HepG2 (cell line): ENCODE measurements around the gene ZNF771. TPM values are rescaled to one million over a fixed set of nuclear protein-coding genes. Genes with fewer than 3 reads are reported as not detected.

Experiments used
- ATAC-seq: fragments of 200-7000 bp; cut with Tn5 transposase; 3 replicates; pipeline ENCODE4 v1.9.1; 2020; ENCODE audit warnings: mild to moderate bottlenecking, moderate library complexity
- BruUV-seq: library from RNA; stranded (reverse); fragments of 400-500 nt; replicated peaks from 2 replicates; lab custom pipeline; 2021; lab: Mats Ljungman, UMichigan
- CTCF ChIA-PET: fragments of 300-600 bp; formaldehyde crosslinking; extraction: SDS; loops from one replicate; lab custom pipeline; 2021; ENCODE audit warnings: low total read pairs, inconsistent platforms, low intra/inter-chr PET ratio; lab: Yijun Ruan, JAX
- POLR2A ChIA-PET: fragments of 350-600 bp; sonication (Branson Sonifier 250); formaldehyde crosslinking; loops from one replicate; lab custom pipeline; 2020; ENCODE audit warnings: antibody characterized with exemption, inconsistent platforms; lab: Yijun Ruan, JAX
- DNase-seq: peaks from one replicate; pipeline ENCODE4 v3.0.0-alpha.2; 2015; ENCODE audit warnings: low spot score
- FAIRE-seq: peaks from 3 replicates; lab custom pipeline; 2011; peaks lifted over from hg19 to GRCh38; lab: Jason Lieb, UNC
- H2AFZ ChIP-seq: one replicate; pipeline ENCODE4 v1.6.1; 2011; ENCODE audit warnings: low read length, inconsistent platforms
- H3K27ac ChIP-seq: fragments of 300-600 bp; 3 replicates; pipeline ENCODE4 v1.8.0; 2011; ENCODE audit warnings: mixed run types, mild to moderate bottlenecking, mixed read lengths, low read length, inconsistent platforms; ENCODE audit not compliant: insufficient read depth; ENCODE audit errors: extremely low read length
- H3K27me3 ChIP-seq, 2 experiments: fragments of 200-600 bp in 1 of 2; 2 replicates in 1 of 2; 3 replicates in 1 of 2; pipeline versions ENCODE4 v1.6.0 to v1.8.0; 2011; ENCODE audit warnings: low read length in 2 of 2, mild to moderate bottlenecking in 2 of 2, moderate library complexity in 2 of 2, inconsistent platforms in 1 of 2; ENCODE audit not compliant: insufficient read depth in 2 of 2, control insufficient read depth in 1 of 2
- H3K36me3 ChIP-seq, 2 experiments: fragments of 200-600 bp in 1 of 2; replicated peaks in 1 of 2; 2 replicates in 1 of 2; 3 replicates in 1 of 2; pipeline versions ENCODE4 v1.5.1 to v1.8.0; 2011; ENCODE audit warnings: low read length in 2 of 2, inconsistent platforms in 1 of 2; ENCODE audit not compliant: insufficient read depth in 2 of 2, control insufficient read depth in 1 of 2
- H3K4me1 ChIP-seq: 2 replicates; pipeline ENCODE4 v1.5.1; 2012; ENCODE audit warnings: low read length, inconsistent platforms; ENCODE audit not compliant: insufficient read depth
- H3K4me2 ChIP-seq: 2 replicates; pipeline ENCODE4 v1.6.0; 2011; ENCODE audit warnings: low read depth, low read length, inconsistent platforms
- H3K4me3 ChIP-seq, 3 experiments: fragments of 200-600 bp in 1 of 3; sonication (generic), shearing (Covaris generic) in 1 of 3; replicated peaks in 1 of 3; 2 replicates each; pipeline ENCODE4 v1.5.1; 2011 to 2016; ENCODE audit warnings: low read length in 3 of 3, inconsistent platforms in 2 of 3, low read depth in 2 of 3, mild to moderate bottlenecking in 2 of 3, control low read depth in 1 of 3, mixed read lengths in 1 of 3; ENCODE audit not compliant: insufficient read depth in 1 of 3
- H3K79me2 ChIP-seq: one replicate; pipeline ENCODE4 v1.6.1; 2011; ENCODE audit warnings: low read length, inconsistent platforms; ENCODE audit not compliant: insufficient read depth
- H3K9ac ChIP-seq: 2 replicates; pipeline ENCODE4 v1.6.0; 2011; ENCODE audit warnings: mild to moderate bottlenecking, low read depth, low read length, inconsistent platforms; ENCODE audit not compliant: insufficient read depth
- H3K9me3 ChIP-seq: 2 replicates; pipeline ENCODE4 v1.5.1; 2012; ENCODE audit warnings: mild to moderate bottlenecking, low read length
- H4K20me1 ChIP-seq: 2 replicates; pipeline ENCODE4 v1.6.0; 2011; ENCODE audit warnings: inconsistent platforms, mild to moderate bottlenecking, low read length, moderate library complexity; ENCODE audit not compliant: insufficient read depth
- CEBPB ChIP-seq: IDR thresholded peaks from 2 replicates; pipeline ENCODE4 v1.6.1; 2011; ENCODE audit warnings: low read depth, low read length, improper control_type of control experiment, borderline replicate concordance
- ELF4 ChIP-seq: sonication (generic); formaldehyde crosslinking; IDR thresholded peaks from 2 replicates; pipeline ENCODE4 v1.5.0; 2020; ENCODE audit warnings: missing genetic modification reagents, mild to moderate bottlenecking, moderate library complexity, borderline replicate concordance
- FIP1L1 ChIP-seq: fragments of 200-400 bp; formaldehyde crosslinking; IDR thresholded peaks from 2 replicates; pipeline ENCODE4 v1.6.1; 2018; ENCODE audit warnings: low read depth, mild to moderate bottlenecking, low read length, moderate library complexity, borderline replicate concordance; ENCODE audit not compliant: insufficient read depth
- FOSL1 ChIP-seq: sonication (generic); formaldehyde crosslinking; IDR thresholded peaks from 2 replicates; pipeline ENCODE4 v1.9.0; 2021; ENCODE audit warnings: missing genetic modification reagents, borderline replicate concordance
- KIAA2018 ChIP-seq: sonication (generic); formaldehyde crosslinking; IDR thresholded peaks from 2 replicates; pipeline ENCODE4 v1.5.0; 2020; ENCODE audit warnings: mild to moderate bottlenecking, missing genetic modification reagents, borderline replicate concordance
- KMT2B ChIP-seq: IDR thresholded peaks from 2 replicates; pipeline ENCODE4 v1.6.1; 2016; ENCODE audit warnings: missing genetic modification reagents, missing compliant biosample characterization
- NFE2L1 ChIP-seq: sonication (generic); formaldehyde crosslinking; IDR thresholded peaks from 2 replicates; pipeline ENCODE4 v1.4.0; 2020; ENCODE audit warnings: missing genetic modification reagents, mild to moderate bottlenecking, borderline replicate concordance
- NR2F6 ChIP-seq, 2 experiments: IDR thresholded peaks; 2 replicates each; pipeline ENCODE4 v1.6.1; 2016; ENCODE audit warnings: antibody characterized with exemption in 1 of 2, mild to moderate bottlenecking in 1 of 2
- SMARCC2 ChIP-seq: fragments of 450-650 bp; IDR thresholded peaks from 2 replicates; pipeline ENCODE4 v1.6.1; 2017; ENCODE audit warnings: antibody characterized with exemption, mild to moderate bottlenecking
- STAG1 ChIP-seq: sonication (generic); formaldehyde crosslinking; IDR thresholded peaks from 2 replicates; pipeline ENCODE4 v1.4.0; 2020; ENCODE audit warnings: missing genetic modification reagents
- STAT6 ChIP-seq: sonication (generic); formaldehyde crosslinking; IDR thresholded peaks from 2 replicates; pipeline ENCODE4 v1.4.0; 2020; ENCODE audit warnings: missing genetic modification reagents, mild to moderate bottlenecking, borderline replicate concordance
- ZBTB42 ChIP-seq: sonication (generic); formaldehyde crosslinking; IDR thresholded peaks from 2 replicates; pipeline ENCODE4 v1.5.0; 2020; ENCODE audit warnings: mild to moderate bottlenecking, missing genetic modification reagents
- WGBS: methylation state at CpG from one replicate; pipeline ENCODE4 v1.1.6; 2017; ENCODE audit warnings: low lambda C conversion rate; 5-methylcytosine and 5-hydroxymethylcytosine counted together
- in situ Hi-C: cut with HindIII; loops from 2 replicates; pipeline ENCODE4 v1.10.0; 2017; ENCODE audit warnings: low pct_unique_long_range_greater_than_20kb; ENCODE audit not compliant: extremely low pct_ligation_motif_present
- intact Hi-C: fragments of 100-400 bp; cut with micrococcal nuclease; formaldehyde crosslinking; loops from one replicate; pipeline ENCODE4 v1.10.0; 2022; ENCODE audit not compliant: unreplicated experiment
- polyA plus RNA-seq, 8 experiments: library from polyadenylated mRNA; depleted of rRNA in 3 of 8; stranded (reverse) in 7 of 8; unstranded in 1 of 8; fragments of >200 nt; fragmentation: Illumina TruSeq in 4 of 8; extraction: Trizol in 4 of 8; gene quantifications; 2 replicates each; pipeline versions ENCODE4 v1.2.1 to v1.2.3, GENCODE V29; 2011 to 2016; ENCODE audit warnings: low read depth in 4 of 8, missing spikeins in 1 of 8, mixed read lengths in 1 of 8; ENCODE audit not compliant: insufficient read depth in 1 of 8
- total RNA-seq, 5 experiments: library from RNA; depleted of rRNA; stranded (reverse); fragments of >200 nt; fragmentation: Illumina TruSeq; extraction: Trizol; gene quantifications; 2 replicates each; pipeline ENCODE4 v1.2.3, GENCODE V29; 2016; ENCODE audit warnings: low read depth in 1 of 5

The ZNF771 gene
- total and polyA plus RNA-seq, 2 of the 13 experiments (the other 11 are each of a cell fraction or from before 2014, with no cell fraction given): 5.0 to 11.8 TPM

- TF ChIP-seq STAG1 (CRISPR knock-in tag) (peak; percentile 73), STAT6 (no peak; the same call in 1 of the 2 replicates), SMARCC2 (no peak), NFE2L1 (CRISPR knock-in tag) (0 out of 2 replicates have a peak, but pooled peaks have one; percentile 32), FOSL1 (CRISPR knock-in tag) (no peak), ELF4 (CRISPR knock-in tag) (0 out of 2 replicates have a peak, but pooled peaks have one; percentile 57), FIP1L1 (no peak), NR2F6 (IDR thresholded peaks at IDR 0.05) (no peak), NR2F6 (CRISPR knock-in tag; IDR thresholded peaks at IDR 0.05) (no peak)
- TF ChIP-seq, all 625 proteins: peak for 260
These were observed 23.1 kb downstream of the ZNF771 start (continued) for GRCh38 chr16:30430428-30430970.

- H3K79me2 ChIP-seq: peaks cover under 1% of the 10 kb centered on the region
- peaks cover 54% of the 10 kb centered on the region for H3K4me1 ChIP-seq
- intact Hi-C loops (loop anchor here (2.0 kb wide), 1 partner anchor 56 kb away; no protein-coding TSS in a partner anchor), in situ Hi-C loops (loop anchor here (10.0 kb wide), 1 partner anchor 170 kb away; no protein-coding TSS in a partner anchor)
- WGBS: 61% methylated on average over 4 of the region's 4 CpGs
- no peaks in the 10 kb centered on the region for H3K36me3 ChIP-seq
- POLR2A ChIA-PET: interaction anchor here (0.6 to 0.7 kb wide), 2 partner anchors 12 to 66 kb away, joined by 3 read pairs; no protein-coding TSS in a partner anchor
- no peaks in the 10 kb centered on the region for H4K20me1 ChIP-seq
- no peak overlapping the region for H2AFZ ChIP-seq
- no peaks in the 10 kb centered on the region for H3K9me3 ChIP-seq
- FAIRE-seq (no peak), ATAC-seq (no peak), DNase-seq (no peak)
- no peak overlapping the region for H3K4me2 ChIP-seq
- no peak overlapping the region for H3K4me3 ChIP-seq
- BruUV-seq: no TSS peak
- CTCF ChIA-PET: no interaction called here
- H3K27ac ChIP-seq: no peak overlapping the region
- H3K9ac ChIP-seq: no peak overlapping the region
- peaks cover 0 to 5% of the 10 kb centered on the region in 2 experiments; a peak in 2 of 5 replicates for H3K27me3 ChIP-seq
- no peak for TF ChIP-seq KIAA2018 (CRISPR knock-in tag)
- no peak for TF ChIP-seq CEBPB
- TF ChIP-seq KMT2B: no peak
- TF ChIP-seq ZBTB42: no peak
These were observed 27.4 kb downstream of the ZNF771 start for GRCh38 chr16:30434852-30435251.
